Measurements from ENCODE around the gene EPHA6.

DNA sequence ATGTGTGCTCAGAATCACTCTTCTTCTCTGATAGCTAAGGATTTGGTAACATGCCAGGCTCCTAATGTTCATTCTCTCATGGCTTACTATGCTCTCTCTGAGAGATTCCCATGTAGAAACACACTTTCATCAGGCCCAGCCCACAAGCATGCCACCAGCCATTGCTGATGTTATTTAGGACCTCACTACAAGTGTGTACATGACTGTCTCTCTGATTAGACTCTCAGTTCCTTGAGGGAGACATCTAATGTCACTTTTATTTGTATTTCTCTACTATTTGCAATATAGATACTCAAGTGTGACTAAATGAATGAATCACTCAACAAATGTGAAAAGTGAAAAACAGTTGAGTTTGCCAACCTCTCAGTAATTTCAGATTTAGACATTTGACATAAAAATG, 865.8 kb downstream of the EPHA6 start:
- TF ChIP-seq, protein P1, sequence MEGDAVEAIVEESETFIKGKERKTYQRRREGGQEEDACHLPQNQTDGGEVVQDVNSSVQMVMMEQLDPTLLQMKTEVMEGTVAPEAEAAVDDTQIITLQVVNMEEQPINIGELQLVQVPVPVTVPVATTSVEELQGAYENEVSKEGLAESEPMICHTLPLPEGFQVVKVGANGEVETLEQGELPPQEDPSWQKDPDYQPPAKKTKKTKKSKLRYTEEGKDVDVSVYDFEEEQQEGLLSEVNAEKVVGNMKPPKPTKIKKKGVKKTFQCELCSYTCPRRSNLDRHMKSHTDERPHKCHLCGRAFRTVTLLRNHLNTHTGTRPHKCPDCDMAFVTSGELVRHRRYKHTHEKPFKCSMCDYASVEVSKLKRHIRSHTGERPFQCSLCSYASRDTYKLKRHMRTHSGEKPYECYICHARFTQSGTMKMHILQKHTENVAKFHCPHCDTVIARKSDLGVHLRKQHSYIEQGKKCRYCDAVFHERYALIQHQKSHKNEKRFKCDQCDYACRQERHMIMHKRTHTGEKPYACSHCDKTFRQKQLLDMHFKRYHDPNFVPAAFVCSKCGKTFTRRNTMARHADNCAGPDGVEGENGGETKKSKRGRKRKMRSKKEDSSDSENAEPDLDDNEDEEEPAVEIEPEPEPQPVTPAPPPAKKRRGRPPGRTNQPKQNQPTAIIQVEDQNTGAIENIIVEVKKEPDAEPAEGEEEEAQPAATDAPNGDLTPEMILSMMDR (conservative IDR thresholded peaks at IDR 0.05 in 1 of 2, IDR thresholded peaks at IDR 0.05 in 1 of 2; ENCODE audit: low read depth in 1 of 2, low read length in 2 of 2): no peak
- TF ChIP-seq EZH2 (IDR thresholded peaks at IDR 0.05; ENCODE audit: low read length, missing control alignments): no peak
